HG03159 (cell line): ENCODE measurements around the gene NPL.

Experiments used
- ATAC-seq: cut with Tn5 transposase; IDR thresholded peaks from one replicate; pipeline ENCODE4 v1.9.1; 2021; ENCODE audit warnings: mild to moderate bottlenecking, moderate library complexity; ENCODE audit not compliant: unreplicated experiment

Gene NPL

DNA sequence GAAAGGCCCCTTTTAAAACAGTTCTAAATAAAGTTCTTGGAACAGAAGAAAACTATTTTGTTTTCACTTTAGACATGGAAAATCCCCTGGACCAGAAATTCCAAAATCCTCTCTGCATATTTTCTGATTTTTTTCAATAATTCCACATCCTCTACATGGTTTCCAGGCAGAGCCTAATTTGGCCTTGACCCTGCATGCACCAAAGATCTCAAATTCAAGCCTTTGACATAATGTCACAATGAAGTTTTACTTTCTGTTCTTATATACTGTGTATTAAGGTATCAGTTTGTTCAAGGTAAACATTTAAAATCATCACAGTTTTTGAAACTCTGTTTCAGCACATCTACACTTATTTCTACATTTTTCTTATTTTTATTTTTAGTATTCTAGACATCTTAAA lies 12.2 kb upstream of the NPL start:
- ATAC-seq: no peak

DNA sequence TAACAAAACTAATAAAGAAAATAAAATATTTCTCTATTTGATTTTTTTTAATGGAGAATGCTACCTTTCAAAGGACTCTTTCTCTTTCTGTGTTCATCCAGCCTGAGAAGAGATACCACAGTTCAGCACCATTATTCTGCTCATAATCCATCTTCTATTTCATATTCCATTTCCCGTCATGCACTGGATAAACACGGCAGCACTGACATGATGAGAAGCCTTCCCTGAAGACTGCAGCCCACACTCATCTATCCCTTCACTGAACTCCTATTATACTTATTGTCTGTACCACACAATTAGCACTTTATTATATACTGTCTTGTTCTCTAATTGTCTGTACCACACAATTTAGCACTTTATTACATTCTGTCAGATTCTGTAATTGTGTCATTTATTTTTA lies 10.7 kb upstream of the NPL start:
- no peak for ATAC-seq

DNA sequence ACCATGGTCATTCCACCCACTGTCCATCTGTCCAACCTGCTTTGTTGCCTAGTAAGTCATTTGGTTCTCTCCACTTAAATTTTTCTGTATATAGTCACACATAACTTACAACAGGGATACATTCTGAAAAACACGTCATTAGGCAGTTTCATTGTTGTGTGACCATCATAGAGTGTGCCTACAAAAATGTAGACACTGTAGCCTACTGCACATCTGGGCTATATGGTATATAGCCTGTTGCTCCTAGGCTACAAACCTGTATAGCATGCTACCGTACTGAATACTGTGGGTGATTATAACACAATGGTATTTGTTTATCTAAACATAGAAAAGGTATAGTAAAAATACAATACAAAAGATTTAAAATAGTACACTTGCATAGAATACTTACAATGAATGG lies 10.0 kb upstream of the NPL start:
- no peak for ATAC-seq

DNA sequence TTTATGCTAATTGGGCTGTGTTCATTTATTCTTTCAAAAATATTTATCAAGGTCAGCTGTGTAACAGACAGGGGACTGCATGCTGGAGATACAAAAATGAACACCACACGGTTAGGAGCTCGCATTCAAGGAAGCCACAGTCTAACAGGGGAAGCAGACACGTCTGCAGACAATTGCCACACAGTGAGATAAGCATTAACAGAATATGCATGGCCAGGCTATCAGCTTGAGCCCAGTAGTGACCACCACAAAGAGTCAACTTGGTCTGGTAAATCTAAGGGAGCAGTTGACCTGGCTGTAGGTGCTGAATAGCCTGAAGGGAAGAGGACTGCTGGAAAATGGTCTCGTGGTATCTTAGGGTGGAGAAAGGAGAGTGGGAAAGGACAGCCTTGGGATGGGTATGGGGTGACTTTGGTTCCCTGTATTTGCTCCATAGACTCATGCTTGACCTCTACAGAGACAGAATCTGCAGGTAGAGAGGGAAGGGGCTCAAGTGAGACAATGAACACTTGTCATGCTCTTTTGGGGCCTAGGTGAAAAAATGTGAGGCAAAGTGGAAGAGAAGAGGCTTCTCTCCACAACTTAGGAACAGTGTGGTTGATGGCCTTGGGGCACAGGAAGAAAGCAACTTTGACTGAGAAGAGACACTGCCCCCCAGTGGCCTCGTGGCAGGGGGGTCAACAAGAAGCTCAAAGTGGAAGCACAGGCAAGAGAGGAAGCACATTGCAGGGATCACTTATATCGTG lies 7.6 kb upstream of the NPL start:
- ATAC-seq: peak; percentile 80

DNA sequence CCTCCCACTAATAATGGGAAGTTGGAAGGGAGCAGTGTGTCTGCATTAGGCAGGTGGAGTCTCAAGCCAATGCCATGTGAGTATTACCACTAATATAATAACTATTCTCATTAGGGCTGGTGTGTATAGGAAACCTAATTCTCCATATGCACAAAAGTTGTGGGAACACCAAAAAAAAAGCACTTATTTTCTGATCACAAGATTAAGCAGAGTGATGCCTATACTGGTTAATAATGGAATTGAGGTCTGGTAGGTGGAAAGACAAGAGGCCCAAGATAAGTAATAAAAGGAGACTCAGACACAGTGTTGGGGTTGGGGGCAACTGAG lies 7.0 kb upstream of the NPL start:
- no peak for ATAC-seq

DNA sequence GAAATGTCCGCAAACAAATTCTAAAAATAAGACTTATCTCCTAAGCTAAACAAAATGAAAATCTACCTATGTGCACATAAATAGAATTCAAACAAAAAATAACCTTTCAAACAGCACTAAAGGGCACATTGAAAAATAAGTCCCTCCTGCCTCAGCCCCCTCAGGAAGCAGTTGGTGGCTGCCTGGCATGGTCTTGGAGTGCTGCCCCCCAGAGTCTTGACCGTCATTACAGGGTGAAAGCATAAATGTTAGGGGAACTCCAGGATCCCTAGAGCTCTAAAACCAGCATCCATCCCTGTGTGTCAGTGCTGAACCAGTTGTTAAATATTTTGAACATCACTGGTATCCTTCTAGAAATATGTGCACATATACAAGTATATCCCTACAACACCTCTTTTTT lies 6.5 kb upstream of the NPL start:
- ATAC-seq: no peak

DNA sequence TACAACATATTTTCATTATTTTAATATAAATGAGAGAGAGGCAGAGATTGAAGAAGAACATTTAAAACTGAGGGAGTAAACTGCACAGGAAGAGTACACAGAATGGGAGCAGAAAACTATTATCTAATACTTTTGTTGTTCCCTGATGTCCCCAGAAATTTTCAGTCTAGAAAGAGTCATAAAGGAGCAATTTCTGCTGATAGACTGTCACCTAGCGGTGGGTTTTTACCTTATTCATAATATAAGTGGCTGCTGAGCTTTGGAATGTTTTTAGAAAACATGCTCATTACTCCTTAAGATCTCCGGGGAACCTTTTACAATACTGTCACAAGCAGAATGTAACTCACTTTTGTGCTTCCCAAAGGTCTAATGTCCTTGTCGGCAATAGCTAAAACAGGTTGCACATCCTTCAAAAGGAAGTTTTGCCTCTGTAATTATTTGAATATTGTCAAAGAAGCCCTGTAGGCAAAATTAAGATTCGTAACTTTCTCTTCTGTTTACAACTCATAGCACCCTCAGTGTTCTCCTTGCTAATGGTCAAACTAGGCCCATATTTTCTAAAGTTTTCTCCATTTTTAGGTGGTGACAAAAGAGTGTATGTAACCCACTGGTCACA lies 4.9 kb upstream of the NPL start:
- no peak for ATAC-seq

DNA sequence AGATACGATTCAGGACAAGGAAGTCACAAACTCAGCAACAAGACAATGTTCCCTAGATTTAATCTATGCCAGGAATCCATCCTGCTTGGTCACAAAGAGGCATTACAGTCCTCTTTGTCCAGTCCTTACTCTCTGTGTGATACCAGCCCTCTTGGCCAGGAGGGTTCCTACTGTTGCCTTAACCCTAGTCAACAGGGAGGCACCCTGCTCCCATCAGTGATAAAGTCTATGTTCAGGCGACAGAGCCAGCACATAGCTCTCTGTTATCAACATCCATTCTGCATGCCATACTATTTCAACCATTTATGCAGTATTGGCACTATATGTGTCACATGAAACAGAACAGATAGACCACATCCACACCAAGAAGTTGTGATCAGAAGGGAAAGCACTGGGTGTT lies 4.4 kb upstream of the NPL start:
- no peak for ATAC-seq

DNA sequence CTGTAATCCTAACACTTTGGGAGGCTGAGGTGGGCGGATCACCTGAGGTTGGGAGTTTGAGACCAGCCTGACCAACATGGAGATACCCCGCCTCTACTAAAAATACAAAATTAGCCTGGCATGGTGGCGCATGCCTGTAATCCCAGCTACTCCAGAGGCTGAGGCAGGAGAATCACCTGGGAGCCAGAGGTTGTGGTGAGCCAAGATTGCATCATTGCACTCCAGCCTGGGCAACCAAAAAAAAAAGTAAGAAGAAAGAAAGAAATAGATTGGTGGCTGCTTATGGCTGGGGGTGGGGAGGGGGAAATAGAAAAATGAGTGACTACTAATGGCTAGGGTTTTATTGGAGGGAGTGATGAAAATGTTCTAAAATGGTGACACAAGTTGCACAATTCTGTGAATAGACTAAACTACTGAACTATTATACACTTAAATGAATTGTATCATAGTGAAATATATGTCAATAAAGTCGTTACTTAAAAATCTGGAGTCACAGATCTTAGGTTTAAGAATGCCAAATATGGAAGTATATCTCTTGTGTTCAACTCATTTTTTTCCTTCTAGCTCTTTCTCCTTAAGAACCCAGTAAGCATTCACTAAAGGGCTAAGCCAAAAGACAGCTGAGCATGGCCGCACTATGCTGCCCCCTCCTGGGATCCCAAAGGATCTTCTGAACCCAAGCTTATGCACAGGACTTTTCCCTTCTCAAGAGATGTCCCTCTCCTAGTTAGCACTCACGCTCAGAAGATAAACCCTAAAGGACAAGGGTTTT lies 3.2 kb upstream of the NPL start:
- no peak for ATAC-seq

DNA sequence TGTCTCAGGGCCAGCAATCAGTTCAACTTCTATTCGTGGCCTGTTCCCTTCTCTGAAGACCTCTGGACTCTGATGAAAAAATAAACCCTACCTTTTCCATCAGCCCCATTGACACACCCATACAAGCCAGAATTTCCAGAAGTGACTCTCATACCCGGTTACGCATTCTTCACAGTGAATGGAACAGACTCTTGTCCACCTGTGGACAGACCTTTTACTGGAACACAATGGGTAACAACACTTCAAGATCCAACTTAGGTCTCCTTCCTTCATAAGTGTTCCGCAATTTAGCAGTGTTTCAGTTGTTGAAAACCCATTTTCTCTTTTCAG lies 2.6 kb upstream of the NPL start:
- no peak for ATAC-seq

DNA sequence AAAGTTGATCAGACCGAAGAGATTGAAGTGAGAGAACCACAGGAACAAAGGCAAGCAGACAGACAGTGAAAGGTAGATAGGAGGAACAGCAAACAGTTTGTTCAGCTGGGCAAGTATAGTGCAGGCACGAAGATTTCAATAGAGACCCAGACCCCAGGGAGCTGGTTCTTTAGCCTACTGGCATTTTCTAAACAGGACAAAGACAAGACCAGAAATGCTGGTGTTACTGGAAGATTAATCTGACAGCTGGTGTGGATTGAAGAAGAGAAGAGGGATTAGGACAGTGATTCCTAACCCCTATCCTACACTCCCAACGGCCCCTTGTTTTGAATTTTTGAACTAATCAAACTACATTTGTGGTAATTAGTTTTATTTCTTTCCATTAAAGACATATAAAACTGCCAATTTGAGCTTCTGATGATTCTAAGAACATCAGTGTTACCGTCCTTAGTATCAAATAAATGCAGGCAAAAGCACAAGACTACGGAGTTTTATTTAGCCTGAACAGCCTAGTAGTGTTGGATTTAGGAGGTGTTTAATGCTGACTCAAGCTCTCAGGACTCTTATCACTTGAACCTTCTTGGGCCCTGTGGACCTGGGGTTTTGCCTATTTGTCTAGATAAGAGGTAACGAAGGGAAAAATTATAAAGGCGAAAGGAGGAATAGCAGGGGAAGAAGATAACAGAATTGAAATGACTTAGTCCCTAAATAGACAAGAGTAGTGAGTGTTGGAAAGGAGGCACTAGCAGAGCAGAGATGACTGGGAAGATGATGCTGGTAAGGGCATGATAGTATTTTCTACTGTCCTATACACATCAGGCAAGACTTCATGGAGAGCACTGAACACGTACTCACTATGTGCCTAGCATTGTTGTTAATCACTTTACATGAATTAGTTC lies 2.0 kb downstream of the NPL start:
- ATAC-seq: no peak

DNA sequence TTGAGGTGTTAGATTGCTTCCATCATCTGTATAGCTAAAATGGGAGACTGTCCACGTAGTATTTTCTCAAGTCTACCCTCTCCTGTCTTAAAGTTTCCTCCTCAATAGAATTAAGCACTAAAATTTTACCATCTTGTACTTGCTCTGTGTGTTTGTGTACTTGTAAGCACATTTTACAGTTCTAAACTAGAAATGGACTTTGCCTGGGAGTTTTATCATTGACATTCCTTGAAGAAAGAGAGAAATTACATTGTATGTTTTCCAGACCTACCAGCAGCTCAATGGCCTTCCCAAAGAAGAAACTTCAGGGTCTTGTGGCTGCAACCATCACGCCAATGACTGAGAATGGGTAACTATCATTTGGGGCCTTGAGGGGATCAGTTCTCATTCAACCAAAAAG lies 4.5 kb downstream of the NPL start:
- ATAC-seq: no peak

DNA sequence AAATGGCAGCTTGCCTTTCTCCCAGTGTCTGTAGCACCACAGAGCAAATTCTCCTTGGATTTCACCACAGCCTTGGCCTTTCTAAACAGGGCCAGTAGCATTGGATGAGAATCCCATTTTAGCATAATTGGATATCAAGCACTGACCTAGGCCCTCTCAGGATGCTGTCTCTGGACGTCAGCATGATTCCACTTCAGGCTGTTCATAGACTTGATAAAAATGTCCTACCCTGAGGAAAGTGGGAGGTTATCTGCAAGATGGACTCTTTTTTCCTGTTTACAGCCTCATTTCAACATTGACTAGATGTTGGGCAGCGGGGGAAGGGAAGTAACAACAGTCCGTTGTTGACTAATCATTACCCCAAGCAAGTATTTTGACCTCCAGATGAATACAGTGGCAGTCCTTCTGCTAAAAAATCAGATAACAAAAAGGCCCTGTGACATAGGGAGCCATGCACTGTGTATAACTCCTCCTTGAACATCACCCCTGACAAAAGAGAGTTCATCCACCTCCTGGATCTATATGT lies 5.2 kb downstream of the NPL start:
- ATAC-seq: no peak

DNA sequence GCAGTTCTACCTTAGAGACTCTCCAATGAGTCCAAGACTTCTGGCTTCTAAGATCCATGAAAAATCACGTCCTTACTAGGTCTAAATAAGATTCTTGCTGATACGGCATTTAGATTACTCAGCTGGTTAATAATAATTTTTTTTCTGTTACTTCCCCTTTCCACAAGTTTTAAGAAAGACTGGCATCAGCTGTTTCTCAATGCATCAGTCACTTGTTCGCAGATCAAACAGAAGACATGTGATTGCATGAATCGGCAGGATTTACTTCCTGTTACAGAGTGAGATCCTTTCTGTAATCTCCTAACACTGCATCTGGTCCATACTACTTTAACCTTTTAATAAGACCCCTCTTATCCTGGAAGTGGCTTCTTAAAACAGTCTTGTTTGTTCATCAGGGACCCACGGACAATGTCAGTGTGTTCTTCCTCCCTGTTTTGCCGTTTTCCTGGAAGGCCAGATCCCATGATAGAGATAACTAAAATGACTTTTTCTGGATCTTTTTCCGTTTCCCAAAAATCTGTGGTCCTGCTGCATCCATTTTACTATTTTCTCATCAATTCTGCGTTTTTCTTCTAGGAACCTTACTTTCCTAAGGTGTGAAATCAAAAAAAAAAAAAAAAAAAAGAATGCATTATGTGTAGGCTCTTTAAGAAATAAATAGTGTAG lies 6.1 kb downstream of the NPL start:
- no peak for ATAC-seq

DNA sequence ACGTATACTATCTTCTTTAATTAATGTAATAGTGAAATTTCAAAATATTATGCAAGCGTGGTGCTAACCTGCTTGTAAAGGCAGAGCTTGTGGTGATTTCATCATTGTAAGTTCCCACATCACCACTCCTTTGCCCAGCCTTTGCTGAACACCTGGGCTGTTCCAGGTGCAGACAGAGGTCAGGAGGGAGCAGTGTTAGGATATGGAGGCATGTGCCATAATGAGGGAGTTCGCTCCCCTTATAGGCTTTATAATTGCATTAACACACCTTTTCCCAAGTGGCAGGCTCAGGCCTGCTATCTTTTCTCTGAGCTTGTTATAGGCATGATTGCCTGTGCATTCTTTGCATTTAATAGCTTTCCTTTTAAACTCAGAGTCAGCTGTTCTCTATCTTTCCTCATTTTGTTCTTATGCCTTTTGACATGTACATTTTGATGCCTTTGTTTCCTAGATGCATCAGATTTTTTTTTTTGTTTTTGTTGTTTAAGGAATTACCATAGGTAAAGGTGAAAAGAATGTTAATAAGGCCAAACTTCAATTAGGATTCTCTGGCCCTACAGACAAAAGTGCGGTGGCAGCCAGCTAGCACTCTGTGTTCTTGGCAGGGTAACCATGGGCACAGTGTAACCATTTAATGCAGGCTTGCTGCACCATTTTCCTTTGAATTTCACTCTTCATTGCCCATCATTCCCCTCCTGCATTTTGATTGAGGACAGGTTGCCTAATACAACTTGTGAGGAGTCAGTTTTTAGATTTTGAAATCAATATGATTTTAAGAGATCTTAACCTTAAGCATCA lies 12.6 kb downstream of the NPL start:
- ATAC-seq: no peak

DNA sequence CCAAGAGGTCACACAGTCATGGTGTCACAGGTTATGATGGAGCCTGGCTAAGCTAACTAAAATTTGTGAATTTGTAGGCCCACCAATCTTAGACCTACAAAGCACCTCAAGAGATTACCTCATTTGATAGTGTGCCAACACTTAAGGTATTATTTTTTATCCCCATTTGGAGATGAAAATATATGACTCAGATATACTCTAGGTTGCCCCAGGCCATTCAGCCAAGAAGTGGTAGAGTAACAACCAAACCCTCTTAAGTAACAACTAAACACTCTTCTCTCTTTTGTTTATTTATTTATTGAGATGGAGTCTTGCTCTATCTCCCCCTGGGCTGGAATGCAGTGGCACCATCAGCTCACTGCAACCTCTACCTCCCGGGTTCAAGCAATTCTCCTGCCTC lies 14.3 kb downstream of the NPL start:
- ATAC-seq: no peak

DNA sequence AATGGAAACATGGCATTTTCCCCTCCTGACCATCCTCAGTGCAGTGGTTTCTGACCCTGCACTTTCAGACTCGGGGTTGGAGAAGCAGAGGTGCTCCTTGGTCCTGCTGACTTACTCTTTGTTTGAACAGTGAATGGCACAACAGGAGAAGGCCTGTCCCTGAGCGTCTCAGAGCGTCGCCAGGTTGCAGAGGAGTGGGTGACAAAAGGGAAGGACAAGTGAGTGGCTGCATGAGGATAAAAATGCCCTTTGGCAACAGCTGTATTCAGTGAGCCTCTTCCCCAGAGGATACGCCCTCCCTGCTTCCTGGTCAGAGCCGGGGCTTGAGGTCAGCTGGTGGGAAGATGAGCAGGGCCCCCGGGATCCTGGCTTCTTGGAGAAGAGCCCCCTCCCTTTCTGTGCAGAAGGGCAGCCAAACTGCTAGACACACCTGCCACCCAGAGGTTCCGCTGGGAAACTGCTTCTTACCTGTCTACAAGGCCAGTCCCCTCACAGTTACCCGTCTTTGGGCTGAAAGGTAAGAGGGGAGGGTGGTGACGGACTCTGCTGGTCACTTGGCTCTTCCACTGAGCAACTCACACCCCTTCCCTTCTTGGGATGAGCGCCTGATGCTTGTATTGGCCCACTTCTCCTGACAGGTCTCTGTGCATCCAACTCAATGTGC lies 16.6 kb downstream of the NPL start:
- no peak for ATAC-seq

DNA sequence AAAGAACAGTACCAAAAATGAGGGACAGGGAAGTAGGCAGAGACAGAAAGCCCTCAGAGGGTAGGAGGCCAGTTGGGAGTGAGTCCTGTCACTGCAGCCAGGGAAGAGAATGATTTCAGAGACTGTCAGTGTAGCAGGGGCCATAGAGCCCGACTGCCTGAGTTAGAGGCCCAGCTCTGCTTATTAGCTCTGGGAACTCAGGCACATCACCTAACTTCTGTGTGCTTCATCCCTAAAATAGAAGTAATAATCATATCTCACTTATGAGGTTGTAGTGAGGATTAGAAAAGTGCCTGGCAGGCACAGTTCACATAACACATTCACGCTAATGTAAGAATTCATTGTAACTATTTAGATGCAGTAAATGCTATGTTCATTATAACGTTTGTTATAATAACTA lies 18.3 kb downstream of the NPL start:
- ATAC-seq: no peak

DNA sequence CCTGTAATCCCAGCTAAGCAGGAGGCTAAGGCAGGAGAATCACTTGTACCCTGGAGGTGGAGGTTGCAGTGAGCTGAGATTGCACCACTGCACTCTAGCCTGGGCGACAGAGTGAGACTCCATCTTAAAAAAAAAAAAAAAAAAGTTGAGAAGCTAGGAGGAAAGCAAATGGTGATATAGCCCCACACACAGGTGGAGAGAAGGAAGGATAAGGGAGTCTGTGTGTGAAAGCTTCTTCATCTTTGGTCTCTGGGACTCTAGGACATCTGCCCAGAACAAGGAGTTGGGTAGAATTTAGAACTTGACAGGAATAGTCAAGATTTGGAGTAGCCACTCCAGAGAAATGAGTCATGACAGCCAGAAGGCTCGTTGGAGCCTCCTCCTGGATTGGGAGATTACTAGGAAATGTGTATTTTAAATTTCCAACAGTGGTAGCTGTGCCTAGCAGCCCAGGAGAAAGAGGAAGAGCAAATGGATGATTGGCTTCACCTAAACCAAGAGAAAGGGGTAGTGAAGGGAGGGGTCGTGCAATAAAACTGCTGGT lies 19.9 kb downstream of the NPL start:
- ATAC-seq: no peak
